ENCODE measurements around the gene SPOCD1. TPM values are rescaled to one million over a fixed set of nuclear protein-coding genes. Genes with fewer than 3 reads are reported as not detected.
A peak's percentile ranks its signal among the peaks of the same experiment; 100 is the strongest.

The SPOCD1 gene
- total and polyA plus RNA-seq, 2 of the 4 experiments (the other 2 are of a cell fraction), result 59.7 to 132 TPM

GRCh38 chr1:31788825-31789256, 27.0 kb downstream of the SPOCD1 start:
- Histone ChIP-seq H2AK9ac (replicated peaks; ENCODE audit: low read depth, low read length, poor library complexity) (peak overlapping the region; percentile 97), H3K9ac (ENCODE audit: low read depth, low read length) (peak overlapping the region; percentile 2; the same call in 1 of the 2 replicates), H2BK20ac (ENCODE audit: low read depth, low read length) (no peak overlapping the region), H3K36me3 (ENCODE audit: control insufficient read depth, insufficient read depth, low read length) (no peaks in the 10 kb centered on the region), H3K18ac (ENCODE audit: low read depth, low read length) (no peak overlapping the region), H3K27ac (ENCODE audit: insufficient read depth, low read length) (peak overlapping the region; percentile 18), H3K23ac (ENCODE audit: low read depth, low read length) (0 out of 2 replicates have a peak overlapping the region, but pooled peaks have one; percentile 39), H3K4ac (ENCODE audit: low read depth, low read length) (peak overlapping the region; percentile 57), H3K56ac (ENCODE audit: extremely low read depth, insufficient read depth, low read length) (no peak overlapping the region), H3K27me3 (ENCODE audit: control insufficient read depth, insufficient read depth, low read length) (no peaks in the 10 kb centered on the region), H2BK15ac (ENCODE audit: low read depth, low read length) (no peak overlapping the region), H2BK120ac (ENCODE audit: low read depth, low read length) (no peak overlapping the region), H2AFZ (replicated peaks; ENCODE audit: low read length, poor library complexity) (peak overlapping the region; percentile 100), H4K91ac (ENCODE audit: insufficient read depth, low read depth, low read length) (no peak overlapping the region), H4K8ac (ENCODE audit: low read depth in 2 of 2, low read length in 2 of 2) (no peak overlapping the region; a peak in 1 of 4 replicates), H4K20me1 (ENCODE audit: insufficient read depth, low read length) (peaks cover 11% of the 10 kb centered on the region), H2BK5ac (ENCODE audit: low read depth, low read length, poor library complexity, severe bottlenecking) (peak overlapping the region; percentile 26), H3K4me3 (ENCODE audit: insufficient read depth, low read depth, low read length) (peak overlapping the region; percentile 60), H2AK5ac (ENCODE audit: low read depth, low read length) (no peak overlapping the region), H3K4me1 (ENCODE audit: control insufficient read depth, insufficient read depth, low read length) (peaks cover 4% of the 10 kb centered on the region), H3K9me3 (ENCODE audit: control insufficient read depth, insufficient read depth, low read length) (no peaks in the 10 kb centered on the region), H4K5ac (ENCODE audit: low read depth, low read length) (no peak overlapping the region), H3K14ac (replicated peaks; ENCODE audit: low read depth, low read length) (0 out of 2 replicates have a peak overlapping the region, but pooled peaks have one; percentile 5), H3K79me1 (ENCODE audit: low read depth in 1 of 2, low read length in 2 of 2) (peaks cover 0 to 16% of the 10 kb centered on the region in 2 experiments; a peak in 2 of 4 replicates), H3K9me1 (ENCODE audit: insufficient read depth, low read length) (peaks cover 7% of the 10 kb centered on the region), H3K4me2 (ENCODE audit: low read depth, low read length) (peak overlapping the region; percentile 91)
- dilution Hi-C loops (cut with HindIII; ENCODE audit: low sequenced_read_pairs, unreplicated experiment) (no loop called here), intact Hi-C loops (cut with micrococcal nuclease) (loop anchor here (1.0 to 2.0 kb wide), 6 partner anchors 26 to 224 kb away; partner anchors contain the start of gene COL16A1), in situ Hi-C loops (cut with MboI; ENCODE audit: low sequenced_read_pairs) (loop anchor here (5.0 kb wide), 1 partner anchor 127 kb away; no protein-coding TSS in a partner anchor)
- ATAC-seq (ENCODE audit: low read depth), result peak; percentile 55
- no TSS peak for BruUV-seq (replicated peaks)
- ChIA-PET POLR2A (ENCODE audit: unreplicated experiment) (interaction anchor here (1.0 kb wide), 1 partner anchor 26 kb away, joined by 3 read pairs; no protein-coding TSS in a partner anchor), CTCF (interaction anchor here (0.7 to 2.1 kb wide), 22 partner anchors 10 to 367 kb away, joined by 3 to 11 read pairs (median 3); partner anchors contain the start of gene COL16A1)
- DNase-seq, result peak; percentile 83
- TF ChIP-seq CEBPB (IDR thresholded peaks at IDR 0.05; ENCODE audit: low read depth, low read length) (peak; percentile 34; the same call in 1 of the 2 replicates), RAD21 (IDR thresholded peaks at IDR 0.05; ENCODE audit: low read length) (no peak), POLR2A (IDR thresholded peaks at IDR 0.05; ENCODE audit: low read depth, low read length) (peak; percentile 21; the same call in 1 of the 2 replicates)
- no CpG with 5 or more reads among the region's 22 CpGs for WGBS, 2 experiments (ENCODE audit: extremely low coverage in 2 of 2, insufficient read length in 1 of 2)
